HepG2 (cell line): ENCODE results near the gene CIB1. TPM values are rescaled to one million over a fixed set of nuclear protein-coding genes. Genes with fewer than 3 reads are reported as not detected.

ENCODE experiments used
- ATAC-seq: fragments of 200-7000 bp; cut with Tn5 transposase; 3 replicates; pipeline ENCODE4 v1.9.1; 2020; ENCODE audit warnings: mild to moderate bottlenecking, moderate library complexity
- BruUV-seq: library from RNA; stranded (reverse); fragments of 400-500 nt; replicated peaks from 2 replicates; lab custom pipeline; 2021; lab: Mats Ljungman, UMichigan
- CTCF ChIA-PET: fragments of 300-600 bp; formaldehyde crosslinking; extraction: SDS; loops from one replicate; lab custom pipeline; 2021; ENCODE audit warnings: low total read pairs, inconsistent platforms, low intra/inter-chr PET ratio; lab: Yijun Ruan, JAX
- POLR2A ChIA-PET: fragments of 350-600 bp; sonication (Branson Sonifier 250); formaldehyde crosslinking; loops from one replicate; lab custom pipeline; 2020; ENCODE audit warnings: antibody characterized with exemption, inconsistent platforms; lab: Yijun Ruan, JAX
- DNase-seq: peaks from one replicate; pipeline ENCODE4 v3.0.0-alpha.2; 2015; ENCODE audit warnings: low spot score
- FAIRE-seq: peaks from 3 replicates; lab custom pipeline; 2011; peaks lifted over from hg19 to GRCh38; lab: Jason Lieb, UNC
- H2AFZ ChIP-seq: one replicate; pipeline ENCODE4 v1.6.1; 2011; ENCODE audit warnings: low read length, inconsistent platforms
- H3K27ac ChIP-seq: fragments of 300-600 bp; 3 replicates; pipeline ENCODE4 v1.8.0; 2011; ENCODE audit warnings: mixed run types, mild to moderate bottlenecking, mixed read lengths, low read length, inconsistent platforms; ENCODE audit not compliant: insufficient read depth; ENCODE audit errors: extremely low read length
- H3K27me3 ChIP-seq, 2 experiments: fragments of 200-600 bp in 1 of 2; 2 replicates in 1 of 2; 3 replicates in 1 of 2; pipeline versions ENCODE4 v1.6.0 to v1.8.0; 2011; ENCODE audit warnings: low read length in 2 of 2, mild to moderate bottlenecking in 2 of 2, moderate library complexity in 2 of 2, inconsistent platforms in 1 of 2; ENCODE audit not compliant: insufficient read depth in 2 of 2, control insufficient read depth in 1 of 2
- H3K36me3 ChIP-seq, 2 experiments: fragments of 200-600 bp in 1 of 2; replicated peaks in 1 of 2; 2 replicates in 1 of 2; 3 replicates in 1 of 2; pipeline versions ENCODE4 v1.5.1 to v1.8.0; 2011; ENCODE audit warnings: low read length in 2 of 2, inconsistent platforms in 1 of 2; ENCODE audit not compliant: insufficient read depth in 2 of 2, control insufficient read depth in 1 of 2
- H3K4me1 ChIP-seq: 2 replicates; pipeline ENCODE4 v1.5.1; 2012; ENCODE audit warnings: low read length, inconsistent platforms; ENCODE audit not compliant: insufficient read depth
- H3K4me2 ChIP-seq: 2 replicates; pipeline ENCODE4 v1.6.0; 2011; ENCODE audit warnings: low read depth, low read length, inconsistent platforms
- H3K4me3 ChIP-seq, 3 experiments: fragments of 200-600 bp in 1 of 3; sonication (generic), shearing (Covaris generic) in 1 of 3; replicated peaks in 1 of 3; 2 replicates each; pipeline ENCODE4 v1.5.1; 2011 to 2016; ENCODE audit warnings: low read length in 3 of 3, inconsistent platforms in 2 of 3, low read depth in 2 of 3, mild to moderate bottlenecking in 2 of 3, control low read depth in 1 of 3, mixed read lengths in 1 of 3; ENCODE audit not compliant: insufficient read depth in 1 of 3
- H3K79me2 ChIP-seq: one replicate; pipeline ENCODE4 v1.6.1; 2011; ENCODE audit warnings: low read length, inconsistent platforms; ENCODE audit not compliant: insufficient read depth
- H3K9ac ChIP-seq: 2 replicates; pipeline ENCODE4 v1.6.0; 2011; ENCODE audit warnings: mild to moderate bottlenecking, low read depth, low read length, inconsistent platforms; ENCODE audit not compliant: insufficient read depth
- H3K9me3 ChIP-seq: 2 replicates; pipeline ENCODE4 v1.5.1; 2012; ENCODE audit warnings: mild to moderate bottlenecking, low read length
- H4K20me1 ChIP-seq: 2 replicates; pipeline ENCODE4 v1.6.0; 2011; ENCODE audit warnings: inconsistent platforms, mild to moderate bottlenecking, low read length, moderate library complexity; ENCODE audit not compliant: insufficient read depth
- BCL6 ChIP-seq: IDR thresholded peaks from 2 replicates; pipeline ENCODE4 v1.6.1; 2016; ENCODE audit warnings: missing genetic modification reagents, missing compliant biosample characterization
- CREM ChIP-seq, 2 experiments: sonication (generic) in 1 of 2; formaldehyde crosslinking in 1 of 2; IDR thresholded peaks; 2 replicates each; pipeline versions ENCODE4 v1.4.0 to v1.6.1; 2016 to 2020; ENCODE audit warnings: antibody characterized with exemption in 1 of 2, mild to moderate bottlenecking in 1 of 2, missing genetic modification reagents in 1 of 2
- ETV5 ChIP-seq: IDR thresholded peaks from 2 replicates; pipeline ENCODE4 v1.6.1; 2018; ENCODE audit warnings: missing biosample characterization, missing genetic modification reagents, inconsistent platforms, borderline replicate concordance
- FOXP4 ChIP-seq: sonication (generic); formaldehyde crosslinking; IDR thresholded peaks from 2 replicates; pipeline ENCODE4 v1.4.0; 2020; ENCODE audit warnings: missing genetic modification reagents
- GATAD2A ChIP-seq: IDR thresholded peaks from 2 replicates; pipeline ENCODE4 v1.6.1; 2016
- HNRNPLL ChIP-seq: fragments of 200-400 bp; formaldehyde crosslinking; IDR thresholded peaks from 2 replicates; pipeline ENCODE4 v1.6.1; 2017; ENCODE audit warnings: mild to moderate bottlenecking, low read depth, low read length; ENCODE audit not compliant: poor library complexity, severe bottlenecking
- NCOA5 ChIP-seq: sonication (generic); formaldehyde crosslinking; IDR thresholded peaks from 2 replicates; pipeline ENCODE4 v1.4.0; 2020; ENCODE audit warnings: missing genetic modification reagents
- PAX8 ChIP-seq: sonication (generic); formaldehyde crosslinking; IDR thresholded peaks from 2 replicates; pipeline ENCODE4 v1.8.0; 2022; ENCODE audit warnings: mild to moderate bottlenecking, missing genetic modification reagents, borderline replicate concordance
- POGZ ChIP-seq: sonication (generic); formaldehyde crosslinking; IDR thresholded peaks from 2 replicates; pipeline ENCODE4 v1.4.0; 2020; ENCODE audit warnings: mild to moderate bottlenecking, missing genetic modification reagents
- U2AF1 ChIP-seq: fragments of 200-400 bp; formaldehyde crosslinking; optimal IDR thresholded peaks from 2 replicates; pipeline ENCODE3; 2017; ENCODE audit warnings: mild to moderate bottlenecking, low read depth, low read length
- ZBTB1 ChIP-seq: sonication (generic); formaldehyde crosslinking; IDR thresholded peaks from 2 replicates; pipeline ENCODE4 v1.4.0; 2020; ENCODE audit warnings: missing genetic modification reagents, borderline replicate concordance
- ZNF136 ChIP-seq: sonication (generic); formaldehyde crosslinking; IDR thresholded peaks from 2 replicates; pipeline ENCODE4 v1.8.1; 2022; ENCODE audit warnings: low read depth, mild to moderate bottlenecking, moderate library complexity, missing genetic modification reagents
- ZNF253 ChIP-seq: sonication (generic); formaldehyde crosslinking; IDR thresholded peaks from 2 replicates; pipeline ENCODE4 v1.8.0; 2022; ENCODE audit warnings: mild to moderate bottlenecking, missing genetic modification reagents, borderline replicate concordance
- ZNF740 ChIP-seq: sonication (generic); formaldehyde crosslinking; IDR thresholded peaks from 2 replicates; pipeline ENCODE4 v1.4.0; 2020; ENCODE audit warnings: missing genetic modification reagents
- WGBS: methylation state at CpG from one replicate; pipeline ENCODE4 v1.1.6; 2017; ENCODE audit warnings: low lambda C conversion rate; 5-methylcytosine and 5-hydroxymethylcytosine counted together
- in situ Hi-C: cut with HindIII; loops from 2 replicates; pipeline ENCODE4 v1.10.0; 2017; ENCODE audit warnings: low pct_unique_long_range_greater_than_20kb; ENCODE audit not compliant: extremely low pct_ligation_motif_present
- intact Hi-C: fragments of 100-400 bp; cut with micrococcal nuclease; formaldehyde crosslinking; loops from one replicate; pipeline ENCODE4 v1.10.0; 2022; ENCODE audit not compliant: unreplicated experiment
- polyA plus RNA-seq, 8 experiments: library from polyadenylated mRNA; depleted of rRNA in 3 of 8; stranded (reverse) in 7 of 8; unstranded in 1 of 8; fragments of >200 nt; fragmentation: Illumina TruSeq in 4 of 8; extraction: Trizol in 4 of 8; gene quantifications; 2 replicates each; pipeline versions ENCODE4 v1.2.1 to v1.2.3, GENCODE V29; 2011 to 2016; ENCODE audit warnings: low read depth in 4 of 8, missing spikeins in 1 of 8, mixed read lengths in 1 of 8; ENCODE audit not compliant: insufficient read depth in 1 of 8
- total RNA-seq, 5 experiments: library from RNA; depleted of rRNA; stranded (reverse); fragments of >200 nt; fragmentation: Illumina TruSeq; extraction: Trizol; gene quantifications; 2 replicates each; pipeline ENCODE4 v1.2.3, GENCODE V29; 2016; ENCODE audit warnings: low read depth in 1 of 5

Gene CIB1
- total and polyA plus RNA-seq, 2 of the 13 experiments (the other 11 are each of a cell fraction or from before 2014, with no cell fraction given), result 38.7 to 72.7 TPM

GRCh38 chr15:90266061-90266431 lies 32.3 kb upstream of the CIB1 start:
- TSS peak; percentile 68 for BruUV-seq
- in situ Hi-C loops, result no loop called here

More at GRCh38 chr15:90266061-90266431, 32.3 kb upstream of the CIB1 start:
- peak overlapping the region; percentile 71 to 78 (median 72) for H3K4me3 ChIP-seq
- peaks cover 5 to 20% of the 10 kb centered on the region in 2 experiments; a peak in 4 of 5 replicates for H3K36me3 ChIP-seq
- no peak for DNase-seq
- ChIA-PET POLR2A (interaction anchor here (0.8 to 1.2 kb wide), 8 partner anchors 8 to 163 kb away, joined by 3 to 11 read pairs (median 4); partner anchors contain the start of genes CIB1, GDPGP1, IDH2 and TTLL13), CTCF (no interaction called here)
- H4K20me1 ChIP-seq, result peaks cover 7% of the 10 kb centered on the region
- peak overlapping the region; percentile 83 for H3K27ac ChIP-seq
- H3K9me3 ChIP-seq, result no peaks in the 10 kb centered on the region
- FAIRE-seq, result no peak
- H3K79me2 ChIP-seq, result peaks cover 42% of the 10 kb centered on the region
- H3K4me2 ChIP-seq, result peak overlapping the region; percentile 87
- H2AFZ ChIP-seq, result no peak overlapping the region
- no peaks in the 10 kb centered on the region; a peak in 1 of 5 replicates for H3K27me3 ChIP-seq
- peaks cover 62% of the 10 kb centered on the region for H3K4me1 ChIP-seq
- ATAC-seq, result peak; percentile 25
- H3K9ac ChIP-seq, result peak overlapping the region; percentile 88
- 0 out of 2 replicates have a peak, but pooled peaks have one; percentile 12 for TF ChIP-seq CREM (IDR thresholded peaks at IDR 0.05)
- TF ChIP-seq CREM (CRISPR knock-in tag; IDR thresholded peaks at IDR 0.05), result no peak
- TF ChIP-seq POGZ (CRISPR knock-in tag), result no peak
- no peak for TF ChIP-seq GATAD2A
- TF ChIP-seq FOXP4 (CRISPR knock-in tag), result 0 out of 2 replicates have a peak, but pooled peaks have one; percentile 3
- no peak for TF ChIP-seq BCL6 (CRISPR knock-in tag)
- TF ChIP-seq ETV5 (CRISPR knock-in tag), result no peak
- no peak for TF ChIP-seq NCOA5 (CRISPR knock-in tag)
- TF ChIP-seq ZNF253 (CRISPR knock-in tag), result no peak
- no peak for TF ChIP-seq PAX8 (CRISPR knock-in tag)
- TF ChIP-seq ZNF136 (CRISPR knock-in tag), result 0 out of 2 replicates have a peak, but pooled peaks have one; percentile 17
- no peak for TF ChIP-seq ZBTB1 (CRISPR knock-in tag)
- peak; percentile 6 for TF ChIP-seq U2AF1
- TF ChIP-seq HNRNPLL, result peak; percentile 73
- TF ChIP-seq ZNF740 (CRISPR knock-in tag), result no peak
- intact Hi-C loops, result loop anchor here (5.0 kb wide), 1 partner anchor 34 kb away; the partner anchor contains the start of genes CIB1 and GDPGP1
- 0% methylated on average over 12 of the region's 16 CpGs for WGBS
